Measurements from ENCODE around the gene ZNRF2. TPM values are rescaled to one million over a fixed set of nuclear protein-coding genes. Genes with fewer than 3 reads are reported as not detected.

The ZNRF2 gene
- total and polyA plus RNA-seq, 2 of the 13 experiments (the other 11 are each of a cell fraction or from before 2014, with no cell fraction given): 3.5 to 7.7 TPM

GRCh38 chr7:30301751-30302150, 17.4 kb downstream of the ZNRF2 start:
- no peak for TF ChIP-seq HIVEP1 (CRISPR knock-in tag; IDR thresholded peaks at IDR 0.05)
- TF ChIP-seq EEA1 (CRISPR knock-in tag; IDR thresholded peaks at IDR 0.05; ENCODE audit: borderline replicate concordance): no peak
- no peak for TF ChIP-seq ZSCAN31 (CRISPR knock-in tag; IDR thresholded peaks at IDR 0.05; ENCODE audit: low read depth)
- TF ChIP-seq FOXP1 (IDR thresholded peaks at IDR 0.05): no peak
- TF ChIP-seq FOXP1 (CRISPR knock-in tag; IDR thresholded peaks at IDR 0.05): no peak
- no peak for TF ChIP-seq RELA (CRISPR knock-in tag; IDR thresholded peaks at IDR 0.05)
- TF ChIP-seq SMARCC2 (IDR thresholded peaks at IDR 0.05): no peak
- no peak for TF ChIP-seq KMT2A (CRISPR knock-in tag; IDR thresholded peaks at IDR 0.05)
- no peak for TF ChIP-seq CERS6 (CRISPR knock-in tag; IDR thresholded peaks at IDR 0.05)
- TF ChIP-seq TAF15 (IDR thresholded peaks at IDR 0.05; ENCODE audit: low read depth, low read length, poor library complexity, severe bottlenecking): no peak
- TF ChIP-seq MLLT10 (CRISPR knock-in tag; IDR thresholded peaks at IDR 0.05): no peak
- TF ChIP-seq BCL3 (CRISPR knock-in tag; IDR thresholded peaks at IDR 0.05): no peak
- TF ChIP-seq FOXA3 (CRISPR knock-in tag; IDR thresholded peaks at IDR 0.05): no peak
- TF ChIP-seq JUND (CRISPR knock-in tag; IDR thresholded peaks at IDR 0.05): no peak
- TF ChIP-seq U2AF2 (IDR thresholded peaks at IDR 0.05; ENCODE audit: low read depth, low read length): no peak
- no peak for TF ChIP-seq ZNF747 (CRISPR knock-in tag; IDR thresholded peaks at IDR 0.05; ENCODE audit: borderline replicate concordance)
- TF ChIP-seq JDP2 (CRISPR knock-in tag; IDR thresholded peaks at IDR 0.05; ENCODE audit: borderline replicate concordance): no peak
- no peak for TF ChIP-seq NR2F1 (CRISPR knock-in tag; IDR thresholded peaks at IDR 0.05)
- TF ChIP-seq ZNF430 (CRISPR knock-in tag; IDR thresholded peaks at IDR 0.05): no peak
- H3K4me1 ChIP-seq (ENCODE audit: insufficient read depth, low read length): peaks cover 13% of the 10 kb centered on the region
- in situ Hi-C loops (cut with HindIII; ENCODE audit: extremely low pct_ligation_motif_present, low pct_unique_long_range_greater_than_20kb) (no loop called here), intact Hi-C loops (cut with micrococcal nuclease; ENCODE audit: unreplicated experiment) (no loop called here)
- no peaks in the 10 kb centered on the region for H3K27me3 ChIP-seq (ENCODE audit: control insufficient read depth in 1 of 2, insufficient read depth in 2 of 2, low read length in 2 of 2)
- no peak overlapping the region for H3K9ac ChIP-seq (ENCODE audit: insufficient read depth, low read depth, low read length)
- DNase-seq (ENCODE audit: low spot score) (no peak), FAIRE-seq (no peak), ATAC-seq (no peak)
- no peak overlapping the region for H2AFZ ChIP-seq (ENCODE audit: low read length)
- BruUV-seq (replicated peaks): no TSS peak
- H4K20me1 ChIP-seq (ENCODE audit: insufficient read depth, low read length): no peaks in the 10 kb centered on the region
- H3K27ac ChIP-seq (ENCODE audit: extremely low read length, insufficient read depth, low read length): no peak overlapping the region
- 99% methylated on average over 7 of the region's 7 CpGs for WGBS (ENCODE audit: low lambda C conversion rate)
- no peaks in the 10 kb centered on the region for H3K9me3 ChIP-seq (ENCODE audit: low read length)
- no peaks in the 10 kb centered on the region for H3K36me3 ChIP-seq (replicated peaks in 1 of 2; ENCODE audit: control insufficient read depth in 1 of 2, insufficient read depth in 2 of 2, low read length in 2 of 2)
- POLR2A ChIA-PET: no interaction called here
- peaks cover 47% of the 10 kb centered on the region for H3K79me2 ChIP-seq (ENCODE audit: insufficient read depth, low read length)
- no peak overlapping the region for H3K4me2 ChIP-seq (ENCODE audit: low read depth, low read length)
- CTCF ChIA-PET (ENCODE audit: low intra/inter-chr PET ratio, low total read pairs): no interaction called here
- no peak overlapping the region for H3K4me3 ChIP-seq (replicated peaks in 1 of 3; ENCODE audit: insufficient read depth in 1 of 3, low read depth in 2 of 3, low read length in 3 of 3)

Measured in HepG2 (cell line).